Measurements from ENCODE around the gene CDKN1B. TPM values are rescaled to one million over a fixed set of nuclear protein-coding genes. Genes with fewer than 3 reads are reported as not detected.
A peak's percentile ranks its signal among the peaks of the same experiment; 100 is the strongest.

CDKN1B gene
- total RNA-seq, 1 donor, result 28.4 TPM

DNA sequence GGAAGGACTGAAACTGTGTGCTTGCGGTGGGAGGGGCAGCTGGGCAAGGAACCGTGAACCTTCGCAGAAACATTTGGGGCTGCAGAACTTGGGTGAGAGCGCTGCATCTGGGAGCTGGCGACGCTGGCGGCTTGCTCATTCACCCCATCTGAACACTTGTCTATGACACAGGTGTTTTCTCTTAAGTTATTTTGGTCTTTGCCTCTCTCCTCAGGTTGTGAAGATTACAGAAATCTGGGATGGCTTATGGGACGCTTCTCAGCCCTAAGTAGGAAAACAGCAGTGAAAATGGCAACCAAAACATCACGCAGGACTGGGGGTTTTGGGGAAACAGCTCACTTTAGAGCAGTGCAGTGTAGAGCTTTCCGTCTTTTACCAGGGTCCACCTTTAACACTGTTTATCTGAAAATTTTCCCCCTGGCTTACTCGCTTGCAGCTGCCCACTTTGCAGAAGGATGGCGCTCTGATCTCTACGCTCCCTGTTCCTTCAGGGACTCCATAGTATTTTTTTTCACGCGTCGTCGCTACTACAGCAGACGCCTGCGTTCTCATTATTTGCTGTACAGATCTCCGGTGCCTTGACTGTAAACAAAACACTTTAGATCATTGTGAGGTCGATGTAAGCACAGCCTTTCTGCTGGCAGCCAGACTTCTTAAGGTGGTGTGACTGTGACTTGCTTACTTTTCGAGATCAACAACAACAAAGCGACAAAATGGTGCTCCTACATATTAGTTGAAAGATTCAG is 2.7 kb upstream of the CDKN1B start:
- no peak for TF ChIP-seq CTCF (IDR thresholded peaks at IDR 0.05; ENCODE audit: insufficient read depth, low read length)
- peak overlapping the region; percentile 36 for H3K4me3 ChIP-seq (ENCODE audit: low read depth, low read length)
- peak; percentile 14 for DNase-seq (ENCODE audit: low read depth)

DNA sequence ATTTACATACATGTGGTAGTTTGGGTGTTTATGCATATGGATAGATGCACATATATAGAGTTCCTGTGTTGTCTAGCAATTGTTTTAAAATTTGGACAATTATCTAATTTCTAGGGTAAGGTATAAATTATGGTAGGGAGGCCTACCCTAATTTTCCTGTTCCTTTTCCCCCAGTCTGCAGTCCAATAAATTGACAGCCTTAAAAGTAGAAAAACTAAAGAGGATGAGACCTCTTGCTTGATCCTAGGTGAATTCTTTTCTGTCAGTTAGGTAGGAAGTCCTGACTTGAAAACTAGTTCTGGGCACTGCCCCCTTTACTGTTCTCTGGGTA is 2.1 kb upstream of the CDKN1B start:
- DNase-seq (ENCODE audit: low read depth), result no peak
- TF ChIP-seq CTCF (IDR thresholded peaks at IDR 0.05; ENCODE audit: insufficient read depth, low read length), result no peak
- no peak overlapping the region for H3K4me3 ChIP-seq (ENCODE audit: low read depth, low read length)

- DNase-seq (ENCODE audit: low read depth), result no peak
Observed at GRCh38 chr12:12715459-12716150, 1.6 kb upstream of the CDKN1B start.

DNA sequence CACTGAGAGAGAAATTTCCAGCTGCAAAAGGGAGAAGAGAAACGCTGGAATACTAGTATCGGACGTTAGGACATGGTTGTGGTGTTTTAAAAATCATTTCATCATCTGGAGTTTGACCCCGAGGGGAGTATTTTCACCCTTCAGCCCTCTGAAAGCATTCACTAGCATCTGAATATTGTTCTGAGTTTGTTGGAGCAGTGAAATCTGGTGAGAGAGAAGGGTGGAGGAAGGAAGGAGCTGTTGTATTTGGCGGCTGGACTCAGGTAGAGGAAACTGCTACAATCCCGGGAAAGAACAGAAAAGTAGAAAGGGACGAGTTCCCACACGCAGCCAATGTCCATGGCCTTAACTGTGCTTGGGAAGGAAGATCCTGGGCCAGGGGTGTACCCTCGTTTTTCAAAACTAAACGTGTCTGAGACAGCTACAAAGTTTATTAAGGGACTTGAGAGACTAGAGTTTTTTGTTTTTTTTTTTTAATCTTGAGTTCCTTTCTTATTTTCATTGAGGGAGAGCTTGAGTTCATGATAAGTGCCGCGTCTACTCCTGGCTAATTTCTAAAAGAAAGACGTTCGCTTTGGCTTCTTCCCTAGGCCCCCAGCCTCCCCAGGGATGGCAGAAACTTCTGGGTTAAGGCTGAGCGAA is 896 bp upstream of the CDKN1B start:
- no peak for TF ChIP-seq CTCF (IDR thresholded peaks at IDR 0.05; ENCODE audit: insufficient read depth, low read length)
- peak; percentile 58 for DNase-seq (ENCODE audit: low read depth)

More at GRCh38 chr12:12715459-12716150, 1.6 kb upstream of the CDKN1B start:
- TF ChIP-seq CTCF (IDR thresholded peaks at IDR 0.05; ENCODE audit: insufficient read depth, low read length), result no peak
- H3K4me3 ChIP-seq (ENCODE audit: low read depth, low read length), result peak overlapping the region; percentile 81

DNA sequence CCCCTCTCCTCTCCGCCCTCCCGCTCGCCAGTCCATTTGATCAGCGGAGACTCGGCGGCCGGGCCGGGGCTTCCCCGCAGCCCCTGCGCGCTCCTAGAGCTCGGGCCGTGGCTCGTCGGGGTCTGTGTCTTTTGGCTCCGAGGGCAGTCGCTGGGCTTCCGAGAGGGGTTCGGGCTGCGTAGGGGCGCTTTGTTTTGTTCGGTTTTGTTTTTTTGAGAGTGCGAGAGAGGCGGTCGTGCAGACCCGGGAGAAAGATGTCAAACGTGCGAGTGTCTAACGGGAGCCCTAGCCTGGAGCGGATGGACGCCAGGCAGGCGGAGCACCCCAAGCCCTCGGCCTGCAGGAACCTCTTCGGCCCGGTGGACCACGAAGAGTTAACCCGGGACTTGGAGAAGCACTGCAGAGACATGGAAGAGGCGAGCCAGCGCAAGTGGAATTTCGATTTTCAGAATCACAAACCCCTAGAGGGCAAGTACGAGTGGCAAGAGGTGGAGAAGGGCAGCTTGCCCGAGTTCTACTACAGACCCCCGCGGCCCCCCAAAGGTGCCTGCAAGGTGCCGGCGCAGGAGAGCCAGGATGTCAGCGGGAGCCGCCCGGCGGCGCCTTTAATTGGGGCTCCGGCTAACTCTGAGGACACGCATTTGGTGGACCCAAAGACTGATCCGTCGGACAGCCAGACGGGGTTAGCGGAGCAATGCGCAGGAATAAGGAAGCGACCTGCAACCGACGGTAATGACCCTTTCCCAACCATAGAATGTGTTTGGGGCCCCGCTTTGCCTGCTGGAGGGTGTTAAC is 615 bp downstream of the CDKN1B start:
- H3K4me3 ChIP-seq (ENCODE audit: low read depth, low read length), result peak overlapping the region; percentile 81
- TF ChIP-seq CTCF (IDR thresholded peaks at IDR 0.05; ENCODE audit: insufficient read depth, low read length), result no peak
- DNase-seq (ENCODE audit: low read depth), result peak; percentile 30

More for the DNA sequence above, 896 bp upstream of the CDKN1B start:
- H3K4me3 ChIP-seq (ENCODE audit: low read depth, low read length), result peak overlapping the region; percentile 81

DNA sequence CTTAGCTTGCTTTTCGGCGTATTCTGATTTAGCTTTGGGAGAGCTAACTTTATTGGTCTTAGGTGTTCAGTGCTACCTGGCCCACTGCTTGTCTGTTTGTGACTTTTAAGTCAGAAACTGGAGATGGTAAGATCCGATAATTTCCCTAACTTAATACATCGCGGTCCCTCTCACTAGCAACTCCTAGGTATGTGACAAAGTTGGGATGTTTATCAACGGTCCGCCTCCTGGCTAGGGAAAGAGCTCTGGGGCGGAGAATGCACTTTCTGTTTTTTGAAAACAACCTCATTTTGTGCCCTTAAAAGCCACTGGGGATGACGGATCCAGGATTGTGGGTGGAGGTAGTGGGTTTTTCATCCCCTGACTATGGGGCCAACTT is 1.2 kb downstream of the CDKN1B start:
- DNase-seq (ENCODE audit: low read depth), result peak; percentile 41
- peak overlapping the region; percentile 81 for H3K4me3 ChIP-seq (ENCODE audit: low read depth, low read length)
- TF ChIP-seq CTCF (IDR thresholded peaks at IDR 0.05; ENCODE audit: insufficient read depth, low read length), result no peak

All from fibroblast of the aortic adventitia (primary cell).